HepG2 (cell line): ENCODE data around the gene PTPA. TPM values are rescaled to one million over a fixed set of nuclear protein-coding genes. Genes with fewer than 3 reads are reported as not detected.

Source experiments
- AGO2 ChIP-seq: fragments of 200-400 bp; formaldehyde crosslinking; optimal IDR thresholded peaks from 2 replicates; pipeline ENCODE3; 2017; ENCODE audit warnings: mild to moderate bottlenecking, low read depth, low read length, moderate library complexity
- ARNT ChIP-seq: fragments of 450-650 bp; IDR thresholded peaks from 2 replicates; pipeline ENCODE4 v1.6.1; 2017
- ARNTL ChIP-seq: sonication (generic); formaldehyde crosslinking; IDR thresholded peaks from 2 replicates; pipeline ENCODE4 v1.4.0; 2020; ENCODE audit warnings: mild to moderate bottlenecking, missing genetic modification reagents
- ATF1 ChIP-seq: IDR thresholded peaks from 2 replicates; pipeline ENCODE4 v1.6.1; 2016; ENCODE audit warnings: mild to moderate bottlenecking, control low read depth
- CBFB ChIP-seq: sonication (generic); formaldehyde crosslinking; IDR thresholded peaks from 2 replicates; pipeline ENCODE4 v1.4.0; 2020; ENCODE audit warnings: missing genetic modification reagents
- DMAP1 ChIP-seq: IDR thresholded peaks from 2 replicates; pipeline ENCODE4 v1.6.1; 2016
- FOSL2 ChIP-seq: sonication (generic); formaldehyde crosslinking; IDR thresholded peaks from 2 replicates; pipeline ENCODE4 v1.4.0; 2020; ENCODE audit warnings: missing genetic modification reagents
- FOXP1 ChIP-seq, 2 experiments: fragments of 450-650 bp in 1 of 2; IDR thresholded peaks; 2 replicates each; pipeline ENCODE4 v1.6.1; 2017 to 2018; ENCODE audit warnings: antibody characterized with exemption in 1 of 2
- HMGXB4 ChIP-seq, 2 experiments: sonication (generic) in 1 of 2; formaldehyde crosslinking in 1 of 2; IDR thresholded peaks; 2 replicates each; pipeline versions ENCODE4 v1.4.0 to v1.6.1; 2018 to 2020; ENCODE audit warnings: missing genetic modification reagents in 2 of 2, borderline replicate concordance in 1 of 2, low read depth in 1 of 2, mild to moderate bottlenecking in 1 of 2, missing biosample characterization in 1 of 2
- MED1 ChIP-seq: sonication (generic); formaldehyde crosslinking; IDR thresholded peaks from 2 replicates; pipeline ENCODE4 v1.4.0; 2020; ENCODE audit warnings: missing genetic modification reagents
- NCOR1 ChIP-seq: fragments of 200-600 bp; sonication (generic); IDR thresholded peaks from 2 replicates; pipeline ENCODE4 v1.7.0; 2017; ENCODE audit warnings: antibody characterized with exemption, low read length, borderline replicate concordance
- NR1H2 ChIP-seq: sonication (generic); formaldehyde crosslinking; IDR thresholded peaks from 2 replicates; pipeline ENCODE4 v1.8.1; 2022; ENCODE audit warnings: low read depth, missing genetic modification reagents, borderline replicate concordance
- PAXIP1 ChIP-seq: sonication (generic); formaldehyde crosslinking; conservative IDR thresholded peaks from 2 replicates; pipeline ENCODE4 v1.4.0; 2020; ENCODE audit warnings: mild to moderate bottlenecking, missing genetic modification reagents, moderate library complexity
- PHF20 ChIP-seq: sonication (generic); formaldehyde crosslinking; IDR thresholded peaks from 2 replicates; pipeline ENCODE4 v1.5.0; 2020; ENCODE audit warnings: mild to moderate bottlenecking, missing genetic modification reagents
- PLRG1 ChIP-seq: fragments of 450-650 bp; conservative IDR thresholded peaks from 2 replicates; pipeline ENCODE4 v1.6.1; 2016
- PRMT3 ChIP-seq: sonication (generic); formaldehyde crosslinking; IDR thresholded peaks from 2 replicates; pipeline ENCODE4 v1.8.1; 2022; ENCODE audit warnings: low read depth, mild to moderate bottlenecking, moderate library complexity, missing genetic modification reagents, borderline replicate concordance
- REXO4 ChIP-seq: sonication (generic); formaldehyde crosslinking; IDR thresholded peaks from 2 replicates; pipeline ENCODE4 v1.8.0; 2022; ENCODE audit warnings: missing genetic modification reagents, mild to moderate bottlenecking, borderline replicate concordance
- SP2 ChIP-seq: sonication (generic); formaldehyde crosslinking; IDR thresholded peaks from 2 replicates; pipeline ENCODE4 v1.5.1; 2020; ENCODE audit warnings: mild to moderate bottlenecking, missing genetic modification reagents
- SUZ12 ChIP-seq: fragments of 150-350 bp; IDR thresholded peaks from 2 replicates; pipeline ENCODE4 v1.6.1; 2014; ENCODE audit warnings: low read depth, low read length
- ZNF225 ChIP-seq: sonication (generic); formaldehyde crosslinking; IDR thresholded peaks from 2 replicates; pipeline ENCODE4 v1.4.0; 2020; ENCODE audit warnings: mild to moderate bottlenecking, missing genetic modification reagents
- ZNF367 ChIP-seq: sonication (generic); formaldehyde crosslinking; IDR thresholded peaks from 2 replicates; pipeline ENCODE4 v1.4.0; 2020; ENCODE audit warnings: missing genetic modification reagents, borderline replicate concordance
- ZNF614 ChIP-seq: IDR thresholded peaks from 2 replicates; pipeline ENCODE4 v1.6.1; 2018; ENCODE audit warnings: missing biosample characterization, missing genetic modification reagents, inconsistent platforms, borderline replicate concordance
- ZNF678 ChIP-seq: sonication (generic); formaldehyde crosslinking; IDR thresholded peaks from 2 replicates; pipeline ENCODE4 v1.4.0; 2020; ENCODE audit warnings: mild to moderate bottlenecking, missing genetic modification reagents
- ZNF761 ChIP-seq: sonication (generic); formaldehyde crosslinking; conservative IDR thresholded peaks from 2 replicates; pipeline ENCODE4 v1.4.0; 2020; ENCODE audit warnings: mild to moderate bottlenecking, missing genetic modification reagents
- ZNF772 ChIP-seq: sonication (generic); formaldehyde crosslinking; IDR thresholded peaks from 2 replicates; pipeline ENCODE4 v1.5.0; 2020; ENCODE audit warnings: mild to moderate bottlenecking, missing genetic modification reagents
- polyA plus RNA-seq, 8 experiments: library from polyadenylated mRNA; depleted of rRNA in 3 of 8; stranded (reverse) in 7 of 8; unstranded in 1 of 8; fragments of >200 nt; fragmentation: Illumina TruSeq in 4 of 8; extraction: Trizol in 4 of 8; gene quantifications; 2 replicates each; pipeline versions ENCODE4 v1.2.1 to v1.2.3, GENCODE V29; 2011 to 2016; ENCODE audit warnings: low read depth in 4 of 8, missing spikeins in 1 of 8, mixed read lengths in 1 of 8; ENCODE audit not compliant: insufficient read depth in 1 of 8
- total RNA-seq, 5 experiments: library from RNA; depleted of rRNA; stranded (reverse); fragments of >200 nt; fragmentation: Illumina TruSeq; extraction: Trizol; gene quantifications; 2 replicates each; pipeline ENCODE4 v1.2.3, GENCODE V29; 2016; ENCODE audit warnings: low read depth in 1 of 5

Gene PTPA
- total and polyA plus RNA-seq, 2 of the 13 experiments (the other 11 are each of a cell fraction or from before 2014, with no cell fraction given): 79.3 to 105 TPM

DNA sequence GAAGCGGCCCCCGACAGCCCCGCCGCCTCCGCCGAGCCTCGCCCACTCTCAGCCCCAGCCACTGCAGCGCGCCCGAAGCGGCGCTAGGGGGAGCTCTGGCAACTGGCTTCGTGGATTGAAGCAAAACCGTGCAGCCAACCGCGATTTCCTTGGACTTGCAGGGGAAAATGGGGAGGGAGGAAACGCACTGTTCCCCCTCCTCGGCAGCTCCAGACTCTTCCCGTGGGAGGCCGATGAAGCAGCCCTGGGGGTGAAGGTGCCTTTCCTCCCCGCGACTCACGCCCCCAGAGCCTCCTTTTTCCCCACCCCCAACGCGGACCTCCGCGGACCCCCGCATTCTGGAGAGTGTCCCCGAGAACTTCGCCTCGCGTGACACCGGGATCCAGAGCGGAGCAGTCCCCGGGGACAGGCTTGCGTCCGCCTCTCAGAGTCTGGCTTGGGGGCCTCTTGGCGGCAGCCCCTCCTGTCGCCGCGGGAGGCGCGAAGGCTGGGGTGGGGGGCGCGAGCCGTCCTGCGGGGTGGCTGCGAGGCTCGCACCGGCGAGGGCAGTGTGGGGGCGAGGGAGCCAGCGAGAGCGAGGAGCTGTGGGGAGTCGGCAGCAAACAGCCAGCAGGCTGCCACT is 63.0 kb downstream of the PTPA start (continued):
- TF ChIP-seq AGO2 (no peak), CBFB (CRISPR knock-in tag) (no peak), ARNTL (CRISPR knock-in tag) (no peak; the same call in 1 of the 2 replicates), PHF20 (CRISPR knock-in tag) (no peak), DMAP1 (0 out of 2 replicates have a peak, but pooled peaks have one; percentile 6), FOSL2 (CRISPR knock-in tag) (peak; percentile 59; the same call in 1 of the 2 replicates), ZNF772 (CRISPR knock-in tag) (peak; percentile 72; the same call in 1 of the 2 replicates), MED1 (CRISPR knock-in tag) (peak; percentile 48; the same call in 1 of the 2 replicates), NR1H2 (CRISPR knock-in tag) (no peak), PLRG1 (no peak), PRMT3 (CRISPR knock-in tag) (no peak), SP2 (CRISPR knock-in tag) (no peak), HMGXB4 (CRISPR knock-in tag; IDR thresholded peaks at IDR 0.05; ENCODE audit: borderline replicate concordance in 1 of 2, low read depth in 1 of 2) (peak; percentile 82 to 84; a peak in 2 of 4 replicates), ZNF761 (CRISPR knock-in tag) (no peak), NCOR1 (no peak), REXO4 (CRISPR knock-in tag) (no peak), ARNT (no peak), ZNF367 (CRISPR knock-in tag) (no peak), ZNF678 (CRISPR knock-in tag) (no peak), ZNF614 (CRISPR knock-in tag) (no peak), PAXIP1 (CRISPR knock-in tag) (0 out of 2 replicates have a peak, but pooled peaks have one; percentile 21), ZNF225 (CRISPR knock-in tag) (no peak), FOXP1 (IDR thresholded peaks at IDR 0.05) (no peak), FOXP1 (CRISPR knock-in tag; IDR thresholded peaks at IDR 0.05) (no peak), SUZ12 (no peak), ATF1 (no peak)
